Stimulated activated CD4-positive, alpha-beta T cell treated with anti-CD3 and anti-CD28 coated beads, TNF-alpha, amount 100 ng/mL, for 4 hours (primary cell): ENCODE results near the gene COL3A1.

Experiments used
- DNase-seq, 3 experiments: peaks; one replicate each; pipeline ENCODE4 v3.0.0-alpha.2; 2020; ENCODE audit warnings: low read depth in 3 of 3

The COL3A1 gene

DNA sequence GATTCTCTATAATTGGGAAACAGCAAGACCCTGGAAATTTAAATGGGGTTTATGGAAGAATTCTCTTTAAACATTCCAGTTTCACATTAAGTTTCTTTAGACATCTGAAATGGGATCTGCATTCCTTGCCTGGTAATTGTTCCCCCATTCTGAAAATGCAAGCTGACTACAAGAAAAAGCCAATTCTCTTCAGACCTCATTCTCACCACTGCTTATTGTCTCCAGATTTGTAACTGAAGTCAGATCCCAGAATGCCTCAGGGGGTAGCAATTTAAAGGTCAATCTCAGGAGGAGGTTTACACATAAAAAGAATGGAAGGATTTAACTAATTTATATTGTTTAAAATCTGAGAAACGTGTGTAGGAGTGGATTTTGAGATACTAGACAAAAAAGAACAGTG lies 41.2 kb downstream of the COL3A1 start:
- DNase-seq = no peak

GRCh38 chr2:189016311-189016861 lies 42.2 kb downstream of the COL3A1 start:
- no peak for DNase-seq

DNA sequence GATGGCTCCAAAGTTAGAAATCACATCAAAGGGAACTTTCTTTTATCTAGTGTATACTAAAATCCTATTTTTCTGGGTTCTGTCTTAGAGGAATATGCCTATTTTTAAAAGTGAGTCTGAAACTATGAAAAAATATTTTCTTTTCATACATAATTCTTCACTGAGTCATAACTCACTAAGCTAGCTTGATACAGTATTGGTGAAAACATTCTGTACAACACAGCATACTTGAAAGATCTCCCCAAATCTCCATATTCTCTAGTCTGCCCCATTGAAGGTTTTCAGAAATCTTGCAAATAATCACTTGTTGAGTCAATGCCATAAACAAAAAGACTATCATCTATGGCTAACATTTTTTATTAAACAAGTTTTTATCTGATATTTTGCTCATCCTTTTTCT lies 44.5 kb downstream of the COL3A1 start:
- no peak for DNase-seq

DNA sequence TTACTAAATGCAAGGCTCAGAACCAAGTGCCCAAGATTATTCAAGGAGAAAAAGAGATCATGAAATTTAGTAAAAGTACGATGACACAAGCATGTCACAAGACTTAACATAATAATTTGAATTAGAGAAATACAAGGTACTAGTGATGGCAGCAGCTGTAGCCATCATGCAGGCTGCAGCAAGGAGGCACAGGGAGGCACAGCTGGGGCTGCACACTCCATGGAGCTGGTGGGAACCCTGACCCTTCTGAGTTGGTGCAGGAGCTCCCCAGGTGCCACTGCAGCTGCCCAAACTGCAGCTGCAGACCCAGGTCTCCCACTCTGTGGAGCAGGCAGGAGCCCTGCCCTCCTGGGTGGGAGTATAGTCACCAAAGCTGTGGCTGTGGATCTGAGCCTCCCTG lies 46.0 kb downstream of the COL3A1 start:
- DNase-seq = no peak

GRCh38 chr2:189022053-189022481 lies 47.9 kb downstream of the COL3A1 start:
- no peak for DNase-seq

GRCh38 chr2:189022492-189022891 lies 48.3 kb downstream of the COL3A1 start:
- DNase-seq = no peak

DNA sequence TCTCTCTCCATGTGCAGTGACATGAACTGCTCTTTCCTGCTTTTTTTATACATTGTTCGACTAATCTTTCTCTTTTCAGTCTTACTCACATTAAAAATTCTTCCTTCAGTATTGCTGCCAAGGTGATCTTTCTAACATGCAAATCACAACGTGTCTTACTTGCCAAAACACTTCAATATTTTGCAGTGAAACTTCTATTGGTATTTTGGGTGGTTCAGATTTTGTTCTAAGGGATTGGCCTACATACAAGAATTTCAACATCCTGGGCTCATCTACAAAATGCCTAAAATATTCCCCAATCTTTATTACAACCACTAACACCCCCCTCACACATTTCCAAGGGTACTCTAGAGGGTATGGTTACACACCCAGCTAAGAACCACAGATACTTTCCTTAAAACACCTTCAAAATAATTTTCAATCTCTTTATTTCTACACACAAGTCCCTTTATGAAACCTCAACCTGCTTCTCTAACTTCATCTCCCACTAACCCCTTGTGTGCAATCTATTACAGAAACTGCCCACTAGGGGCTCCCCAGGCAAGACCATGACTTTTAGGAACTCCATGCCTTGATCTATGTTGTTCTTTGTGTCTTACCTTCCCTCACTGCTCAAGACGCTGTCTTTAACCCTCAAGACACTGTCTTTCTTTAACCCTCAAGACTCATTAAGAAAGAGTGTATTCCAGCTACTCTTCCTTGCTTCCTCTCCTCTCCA lies 50.9 kb downstream of the COL3A1 start:
- no peak for DNase-seq

DNA sequence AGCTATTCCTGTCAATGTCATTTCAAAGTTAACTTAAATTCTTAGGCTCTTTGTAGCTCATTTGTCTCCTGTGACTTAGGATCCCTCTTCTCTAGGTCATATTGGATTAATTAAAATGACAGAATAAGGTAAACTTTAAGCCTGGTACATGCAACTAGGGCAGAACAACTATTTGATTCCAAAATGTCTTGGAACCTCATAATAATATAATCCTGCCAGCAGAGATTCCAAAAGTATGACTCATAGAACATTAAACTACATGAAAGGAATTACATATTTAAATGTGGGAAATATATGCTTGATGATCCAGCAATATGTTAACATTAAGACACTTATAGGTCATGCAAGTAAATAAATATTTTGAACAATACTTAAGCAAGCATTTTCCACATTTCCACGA lies 63.3 kb downstream of the COL3A1 start:
- DNase-seq = no peak

GRCh38 chr2:189045836-189046235 lies 71.7 kb downstream of the COL3A1 start:
- no peak for DNase-seq

GRCh38 chr2:189046320-189046719 lies 72.1 kb downstream of the COL3A1 start:
- DNase-seq = no peak

GRCh38 chr2:189047171-189047888 lies 73.2 kb downstream of the COL3A1 start:
- DNase-seq = no peak

DNA sequence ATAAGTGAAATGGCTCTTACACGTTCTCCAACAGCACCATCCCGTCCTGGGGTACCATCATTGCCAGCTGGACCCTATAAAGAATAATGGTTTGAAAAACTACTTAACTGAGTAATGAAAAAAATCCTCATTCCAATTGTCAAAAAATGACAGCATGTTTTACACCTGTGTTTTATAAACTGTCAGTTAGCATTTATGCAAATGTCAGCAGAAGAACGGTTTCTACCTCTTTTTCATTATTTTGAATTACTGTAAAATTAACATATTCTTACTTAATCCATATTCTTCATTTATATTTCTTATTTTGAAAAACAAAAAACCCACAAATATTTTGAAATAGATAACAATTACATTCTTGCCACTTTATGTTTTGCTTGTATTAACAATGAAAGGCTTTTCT lies 74.0 kb downstream of the COL3A1 start:
- no peak for DNase-seq

DNA sequence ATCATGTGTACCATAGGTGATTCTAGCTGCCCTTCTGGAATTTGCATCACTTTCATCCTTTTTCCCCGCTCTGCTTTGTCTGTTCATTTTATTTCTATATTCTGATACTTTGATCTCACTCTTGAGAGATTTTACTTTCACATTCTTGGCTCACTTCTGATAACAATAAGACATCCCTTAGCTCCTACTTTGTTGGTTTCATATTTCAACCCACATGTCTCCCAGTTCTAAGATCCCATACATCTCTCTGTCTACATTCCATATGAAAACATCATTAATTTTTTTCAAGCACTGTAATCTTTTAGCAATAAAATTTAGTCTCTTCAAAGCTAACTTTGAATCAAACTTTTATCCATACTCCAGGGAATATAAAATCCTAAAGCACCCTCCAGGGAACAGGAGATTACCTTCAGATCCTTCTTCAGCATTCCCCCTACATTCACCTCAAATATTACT lies 75.6 kb downstream of the COL3A1 start:
- DNase-seq = no peak

DNA sequence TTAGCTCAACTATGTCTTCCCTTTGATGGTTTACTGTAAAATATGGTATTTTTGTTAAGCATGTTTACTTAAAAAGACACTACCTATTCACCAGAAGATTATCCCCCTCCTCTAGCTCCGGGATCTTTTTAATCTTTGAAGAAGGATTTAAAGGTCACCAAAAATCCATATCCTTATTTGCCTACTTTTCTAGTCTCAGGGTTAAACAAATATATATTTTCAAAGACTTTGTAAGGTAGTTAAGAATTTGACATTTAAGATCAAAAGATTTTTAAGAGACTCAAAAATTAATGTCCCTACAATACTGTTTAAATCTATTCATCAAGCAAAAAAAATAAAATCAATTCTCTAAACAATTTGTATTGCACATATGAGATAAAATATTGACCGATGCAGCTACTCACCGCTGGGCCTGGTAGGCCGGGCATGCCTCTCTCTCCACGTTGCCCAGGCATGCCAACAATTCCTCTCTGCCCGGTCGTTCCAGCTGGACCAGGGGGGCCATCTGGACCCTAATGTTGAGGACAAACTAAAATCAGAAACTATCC lies 76.1 kb downstream of the COL3A1 start:
- DNase-seq = no peak

DNA sequence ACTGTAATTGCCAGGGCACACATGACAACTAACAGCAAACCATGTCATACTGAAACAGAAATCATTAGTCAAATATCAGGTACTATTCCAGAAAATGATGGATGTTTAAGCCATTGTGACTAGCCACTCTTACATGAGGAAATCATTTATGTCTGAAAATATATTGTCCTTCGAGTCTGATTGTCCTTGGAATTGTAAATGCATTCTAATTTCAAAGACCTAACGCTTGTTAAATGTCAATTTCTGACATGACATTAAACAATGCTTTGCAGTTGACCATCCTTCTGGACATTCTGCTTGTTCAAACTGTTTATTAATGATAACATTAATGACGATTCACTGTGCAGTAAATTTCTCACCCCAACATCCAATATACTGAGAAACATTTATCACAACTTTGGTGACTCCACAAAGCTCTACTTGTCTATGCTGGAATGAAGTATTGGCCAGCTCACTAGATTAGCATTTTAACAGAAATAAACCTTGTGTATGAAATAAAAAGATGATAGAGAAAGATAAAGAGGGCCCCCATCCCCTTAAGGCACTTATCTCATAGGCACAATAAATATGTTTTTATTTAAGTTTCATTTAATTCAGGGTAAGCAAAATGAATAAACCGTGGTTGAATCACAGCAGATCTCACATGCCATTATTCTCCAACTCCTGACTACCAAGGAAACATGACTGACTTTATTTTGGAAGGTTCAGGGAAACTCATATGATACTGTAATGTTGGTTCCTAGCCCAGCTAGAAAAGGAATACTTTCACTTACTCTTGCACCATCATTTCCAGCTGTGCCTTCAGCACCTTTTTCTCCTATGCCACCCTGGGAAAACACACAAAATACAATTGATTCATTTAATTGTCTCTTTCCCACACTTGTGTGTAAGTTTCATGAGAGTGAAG lies 82.3 kb downstream of the COL3A1 start:
- DNase-seq = no peak

- no peak for DNase-seq
These were observed 83.1 kb downstream of the COL3A1 start for GRCh38 chr2:189057316-189057715.

DNA sequence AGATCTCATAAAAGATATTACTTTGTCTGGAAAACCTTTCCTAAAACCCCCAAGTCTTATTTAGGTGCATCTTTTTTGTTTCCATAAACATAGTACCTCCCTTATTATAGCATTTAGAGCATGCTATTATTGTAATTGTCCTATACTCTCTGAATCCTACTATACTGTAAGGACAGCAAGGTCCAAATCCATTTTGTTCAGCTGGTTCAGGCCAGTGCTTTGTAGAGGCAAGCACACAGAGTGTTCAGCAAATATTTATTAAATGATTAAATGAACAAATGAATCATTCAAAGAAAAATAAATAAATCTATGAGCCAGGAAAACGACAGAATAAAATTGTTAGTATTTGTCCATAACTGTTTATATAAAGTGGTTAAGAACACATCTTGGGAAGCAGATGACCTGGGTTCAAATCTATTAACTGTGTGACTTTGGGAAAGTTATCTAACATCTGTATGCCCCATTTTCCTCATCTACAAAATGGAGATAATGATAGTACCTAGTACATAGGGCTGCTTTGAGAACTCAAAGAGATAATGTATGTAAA lies 86.0 kb downstream of the COL3A1 start:
- DNase-seq = no peak
